ENCODE data around the gene SLC25A38.
"Not testable (repeated sequence)": the region's sequence is repeated elsewhere in the genome, so short reads cannot be mapped to it uniquely, and the experiment has no call there.

The SLC25A38 gene

GRCh38 chr3:39407773-39408492 lies 24.8 kb downstream of the SLC25A38 start:
- DNase-seq (ENCODE audit: low spot score): no peak

GRCh38 chr3:39408493-39409372 lies 25.6 kb downstream of the SLC25A38 start:
- DNase-seq (ENCODE audit: low spot score): no peak

GRCh38 chr3:39409514-39410136 lies 26.5 kb downstream of the SLC25A38 start:
- no peak for DNase-seq (ENCODE audit: low spot score)

GRCh38 chr3:39410893-39411292 lies 27.7 kb downstream of the SLC25A38 start:
- DNase-seq (ENCODE audit: low spot score): no peak

GRCh38 chr3:39412668-39413260 lies 29.6 kb downstream of the SLC25A38 start:
- DNase-seq (ENCODE audit: low spot score): no peak

- DNase-seq (ENCODE audit: low spot score): no peak
These were observed 30.7 kb downstream of the SLC25A38 start for GRCh38 chr3:39413691-39414420.

- no peak for DNase-seq (ENCODE audit: low spot score)
These were observed 31.3 kb downstream of the SLC25A38 start for GRCh38 chr3:39414421-39414907.

- not testable (repeated sequence) for DNase-seq (ENCODE audit: low spot score)
These were observed 32.1 kb downstream of the SLC25A38 start for GRCh38 chr3:39415302-39415701.

GRCh38 chr3:39415983-39416382 lies 32.8 kb downstream of the SLC25A38 start:
- no peak for DNase-seq (ENCODE audit: low spot score)

GRCh38 chr3:39416998-39417397 lies 33.8 kb downstream of the SLC25A38 start:
- not testable (repeated sequence) for DNase-seq (ENCODE audit: low spot score)

- DNase-seq (ENCODE audit: low spot score): not testable (repeated sequence)
These were observed 35.5 kb downstream of the SLC25A38 start for GRCh38 chr3:39418556-39419225.

- no peak for DNase-seq (ENCODE audit: low spot score)
These were observed 36.7 kb downstream of the SLC25A38 start for GRCh38 chr3:39419742-39420315.

GRCh38 chr3:39420543-39420942 lies 37.4 kb downstream of the SLC25A38 start:
- DNase-seq (ENCODE audit: low spot score): no peak

GRCh38 chr3:39423436-39423970 lies 40.3 kb downstream of the SLC25A38 start:
- DNase-seq (ENCODE audit: low spot score): no peak

- DNase-seq (ENCODE audit: low spot score): no peak
These were observed 43.1 kb downstream of the SLC25A38 start for GRCh38 chr3:39426312-39426711.

GRCh38 chr3:39427506-39427905 lies 44.3 kb downstream of the SLC25A38 start:
- no peak for DNase-seq (ENCODE audit: low spot score)

GRCh38 chr3:39428745-39429201 lies 45.6 kb downstream of the SLC25A38 start:
- no peak for DNase-seq (ENCODE audit: low spot score)

- no peak for DNase-seq (ENCODE audit: low spot score)
These were observed 46.3 kb downstream of the SLC25A38 start for GRCh38 chr3:39429466-39429865.

GRCh38 chr3:39432342-39432741 lies 49.2 kb downstream of the SLC25A38 start:
- DNase-seq (ENCODE audit: low spot score): no peak

- no peak for DNase-seq (ENCODE audit: low spot score)
These were observed 50.5 kb downstream of the SLC25A38 start for GRCh38 chr3:39433642-39434041.
